PFSK-1 (cell line): ENCODE measurements around the gene ANO6.

Experiments
- FOXP2 ChIP-seq: optimal IDR thresholded peaks from 2 replicates; pipeline ENCODE3; 2011; ENCODE audit warnings: borderline replicate concordance, control low read depth, inconsistent platforms; ENCODE audit not compliant: insufficient read depth; ENCODE audit errors: extremely low read length, extremely low read depth
- POLR2AphosphoS5 ChIP-seq: IDR thresholded peaks from 2 replicates; pipeline ENCODE4 v1.6.1; 2012; ENCODE audit warnings: low read depth, mild to moderate bottlenecking, control low read depth, low read length, moderate library complexity
- SIN3A ChIP-seq: IDR thresholded peaks from 2 replicates; pipeline ENCODE4 v1.6.1; 2012; ENCODE audit warnings: mild to moderate bottlenecking, low read length, moderate library complexity, borderline replicate concordance; ENCODE audit not compliant: insufficient read depth
- TAF1 ChIP-seq: IDR thresholded peaks from 2 replicates; pipeline ENCODE4 v1.6.1; 2012; ENCODE audit warnings: low read length, control low read depth, borderline replicate concordance; ENCODE audit not compliant: insufficient read depth
- TF ChIP-seq, protein P1 (sequence below), 2 experiments: IDR thresholded peaks; 2 replicates each; pipeline versions ENCODE4 v1.6.1 to v1.8.0; 2011 to 2012; ENCODE audit warnings: low read depth in 2 of 2, low read length in 2 of 2, control low read depth in 1 of 2, inconsistent platforms in 1 of 2, mild to moderate bottlenecking in 1 of 2, moderate library complexity in 1 of 2; ENCODE audit not compliant: insufficient read depth in 1 of 2

ANO6 gene

GRCh38 chr12:45281994-45282393, 66.1 kb downstream of the ANO6 start:
- TF ChIP-seq, protein P1, sequence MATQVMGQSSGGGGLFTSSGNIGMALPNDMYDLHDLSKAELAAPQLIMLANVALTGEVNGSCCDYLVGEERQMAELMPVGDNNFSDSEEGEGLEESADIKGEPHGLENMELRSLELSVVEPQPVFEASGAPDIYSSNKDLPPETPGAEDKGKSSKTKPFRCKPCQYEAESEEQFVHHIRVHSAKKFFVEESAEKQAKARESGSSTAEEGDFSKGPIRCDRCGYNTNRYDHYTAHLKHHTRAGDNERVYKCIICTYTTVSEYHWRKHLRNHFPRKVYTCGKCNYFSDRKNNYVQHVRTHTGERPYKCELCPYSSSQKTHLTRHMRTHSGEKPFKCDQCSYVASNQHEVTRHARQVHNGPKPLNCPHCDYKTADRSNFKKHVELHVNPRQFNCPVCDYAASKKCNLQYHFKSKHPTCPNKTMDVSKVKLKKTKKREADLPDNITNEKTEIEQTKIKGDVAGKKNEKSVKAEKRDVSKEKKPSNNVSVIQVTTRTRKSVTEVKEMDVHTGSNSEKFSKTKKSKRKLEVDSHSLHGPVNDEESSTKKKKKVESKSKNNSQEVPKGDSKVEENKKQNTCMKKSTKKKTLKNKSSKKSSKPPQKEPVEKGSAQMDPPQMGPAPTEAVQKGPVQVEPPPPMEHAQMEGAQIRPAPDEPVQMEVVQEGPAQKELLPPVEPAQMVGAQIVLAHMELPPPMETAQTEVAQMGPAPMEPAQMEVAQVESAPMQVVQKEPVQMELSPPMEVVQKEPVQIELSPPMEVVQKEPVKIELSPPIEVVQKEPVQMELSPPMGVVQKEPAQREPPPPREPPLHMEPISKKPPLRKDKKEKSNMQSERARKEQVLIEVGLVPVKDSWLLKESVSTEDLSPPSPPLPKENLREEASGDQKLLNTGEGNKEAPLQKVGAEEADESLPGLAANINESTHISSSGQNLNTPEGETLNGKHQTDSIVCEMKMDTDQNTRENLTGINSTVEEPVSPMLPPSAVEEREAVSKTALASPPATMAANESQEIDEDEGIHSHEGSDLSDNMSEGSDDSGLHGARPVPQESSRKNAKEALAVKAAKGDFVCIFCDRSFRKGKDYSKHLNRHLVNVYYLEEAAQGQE (IDR thresholded peaks at IDR 0.05; ENCODE audit: insufficient read depth in 1 of 2, low read depth in 2 of 2, low read length in 2 of 2): no peak
- TF ChIP-seq SIN3A (no peak), FOXP2 (no peak), POLR2AphosphoS5 (no peak), TAF1 (no peak)

DNA sequence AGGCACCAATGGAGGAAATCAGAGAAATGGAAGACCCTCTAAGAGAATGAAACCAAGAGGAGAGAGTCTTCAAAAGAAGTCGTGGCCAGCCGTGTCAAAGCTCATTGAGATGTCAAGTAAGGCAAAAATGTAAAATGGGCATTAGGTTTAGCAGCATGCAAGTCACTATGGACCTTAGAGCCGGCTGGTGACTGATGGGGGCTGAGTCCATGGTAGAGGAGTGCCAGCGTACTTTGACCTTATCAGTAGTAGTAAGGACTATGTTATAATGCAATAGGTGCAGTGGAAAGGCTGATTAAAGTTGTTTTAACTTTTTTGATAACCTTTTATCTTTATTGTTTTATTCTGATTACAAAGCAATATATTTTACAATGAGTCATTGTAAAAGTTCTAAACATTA, 66.5 kb downstream of the ANO6 start:
- no peak for TF ChIP-seq POLR2AphosphoS5
- TF ChIP-seq TAF1: no peak

DNA sequence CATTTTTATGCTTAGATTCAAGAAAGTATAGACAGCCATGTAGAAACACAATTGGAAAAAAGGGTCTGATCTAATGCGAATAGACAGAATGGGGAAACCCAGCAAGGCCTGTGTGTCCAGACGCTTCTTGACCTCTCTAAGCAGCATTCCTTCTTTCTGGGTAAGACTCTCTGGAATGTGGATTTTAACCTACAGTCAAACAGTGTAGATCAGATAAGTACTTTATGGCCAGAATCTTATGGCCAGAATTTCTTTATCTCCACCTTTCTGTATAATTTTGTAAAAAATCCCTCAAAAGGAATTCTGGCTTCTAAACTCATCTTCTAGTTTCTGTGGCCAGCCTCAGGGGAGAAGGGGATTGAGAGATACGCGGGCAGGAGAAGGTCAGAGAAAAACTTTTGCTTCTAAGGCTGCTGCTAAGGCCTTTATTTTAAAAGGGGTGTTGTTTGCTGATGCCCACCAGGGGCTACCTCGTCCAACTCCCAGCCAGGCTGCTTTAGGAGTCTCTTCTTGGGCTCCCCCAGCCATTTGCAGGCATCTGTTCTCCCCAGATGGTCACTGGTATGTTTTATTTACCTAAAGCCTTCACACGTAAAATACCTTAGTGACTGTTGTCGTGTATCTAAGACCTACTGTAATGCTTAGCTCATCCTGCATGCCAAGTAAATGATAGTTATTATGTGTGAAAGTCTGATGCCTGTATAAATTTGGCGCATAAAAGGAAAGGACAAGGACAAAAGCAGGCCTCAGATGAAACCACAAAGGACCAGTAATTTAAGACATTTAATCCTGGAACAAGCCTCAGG, 68.4 kb downstream of the ANO6 start:
- TF ChIP-seq FOXP2: no peak
- TF ChIP-seq SIN3A: no peak
- TF ChIP-seq TAF1: no peak
- no peak for TF ChIP-seq POLR2AphosphoS5

DNA sequence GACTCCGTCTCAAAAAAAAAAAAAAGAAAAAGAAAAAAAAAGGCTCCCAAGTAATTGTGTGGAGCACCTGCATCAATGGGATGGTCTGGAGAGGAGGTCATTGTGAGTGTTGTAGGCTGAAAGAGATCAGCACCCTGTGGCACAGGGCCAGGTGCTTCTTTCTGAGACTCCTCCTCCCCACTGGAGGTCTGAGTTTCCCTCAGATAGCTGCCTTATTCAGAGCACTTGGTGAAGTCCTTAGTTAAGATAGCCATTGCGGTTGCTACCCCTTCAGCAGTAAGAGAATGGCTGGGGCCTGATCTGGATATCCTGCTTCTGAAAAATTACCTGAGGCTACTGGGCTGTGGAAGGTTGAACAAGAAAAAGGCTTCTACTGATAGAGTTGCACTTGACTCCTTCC, 69.8 kb downstream of the ANO6 start:
- TF ChIP-seq POLR2AphosphoS5: no peak
- TF ChIP-seq SIN3A: no peak
- TF ChIP-seq TAF1: no peak
- TF ChIP-seq, protein P1 (IDR thresholded peaks at IDR 0.05; ENCODE audit: insufficient read depth in 1 of 2, low read depth in 2 of 2, low read length in 2 of 2): no peak
- TF ChIP-seq FOXP2: no peak

GRCh38 chr12:45286621-45287020, 70.7 kb downstream of the ANO6 start:
- TF ChIP-seq FOXP2 (no peak), TAF1 (no peak), POLR2AphosphoS5 (no peak), SIN3A (no peak)
- TF ChIP-seq, protein P1 (IDR thresholded peaks at IDR 0.05; ENCODE audit: insufficient read depth in 1 of 2, low read depth in 2 of 2, low read length in 2 of 2): no peak
